Measurements from ENCODE around the gene MACROD2.

MACROD2 gene

DNA sequence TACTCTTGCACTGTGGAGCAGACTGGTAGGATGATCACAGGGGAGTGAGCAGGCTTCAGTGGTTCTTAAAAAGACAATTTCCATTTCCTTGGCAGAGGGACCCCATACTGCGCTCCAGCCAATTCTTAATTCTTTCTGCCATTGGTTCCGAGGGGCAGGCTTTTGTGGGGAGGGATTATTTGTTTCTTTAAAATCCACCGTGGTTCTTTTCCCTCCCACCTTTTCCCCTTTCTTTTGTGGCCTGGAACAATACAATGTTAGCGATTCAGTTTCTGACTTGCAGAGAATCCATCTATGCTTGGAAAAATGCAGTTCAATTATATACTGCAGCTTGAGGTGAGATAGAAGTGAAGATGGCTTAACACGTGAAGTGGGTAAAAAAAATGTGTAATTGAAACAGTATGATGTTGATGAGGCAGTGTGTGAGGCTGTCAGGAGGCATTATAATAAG lies 721.1 kb downstream of the MACROD2 start:
- no peak overlapping the region for H3K27ac ChIP-seq
- TF ChIP-seq, protein P1, sequence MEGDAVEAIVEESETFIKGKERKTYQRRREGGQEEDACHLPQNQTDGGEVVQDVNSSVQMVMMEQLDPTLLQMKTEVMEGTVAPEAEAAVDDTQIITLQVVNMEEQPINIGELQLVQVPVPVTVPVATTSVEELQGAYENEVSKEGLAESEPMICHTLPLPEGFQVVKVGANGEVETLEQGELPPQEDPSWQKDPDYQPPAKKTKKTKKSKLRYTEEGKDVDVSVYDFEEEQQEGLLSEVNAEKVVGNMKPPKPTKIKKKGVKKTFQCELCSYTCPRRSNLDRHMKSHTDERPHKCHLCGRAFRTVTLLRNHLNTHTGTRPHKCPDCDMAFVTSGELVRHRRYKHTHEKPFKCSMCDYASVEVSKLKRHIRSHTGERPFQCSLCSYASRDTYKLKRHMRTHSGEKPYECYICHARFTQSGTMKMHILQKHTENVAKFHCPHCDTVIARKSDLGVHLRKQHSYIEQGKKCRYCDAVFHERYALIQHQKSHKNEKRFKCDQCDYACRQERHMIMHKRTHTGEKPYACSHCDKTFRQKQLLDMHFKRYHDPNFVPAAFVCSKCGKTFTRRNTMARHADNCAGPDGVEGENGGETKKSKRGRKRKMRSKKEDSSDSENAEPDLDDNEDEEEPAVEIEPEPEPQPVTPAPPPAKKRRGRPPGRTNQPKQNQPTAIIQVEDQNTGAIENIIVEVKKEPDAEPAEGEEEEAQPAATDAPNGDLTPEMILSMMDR (conservative IDR thresholded peaks at IDR 0.05), result no peak
- TF ChIP-seq ZFX (IDR thresholded peaks at IDR 0.05), result no peak

DNA sequence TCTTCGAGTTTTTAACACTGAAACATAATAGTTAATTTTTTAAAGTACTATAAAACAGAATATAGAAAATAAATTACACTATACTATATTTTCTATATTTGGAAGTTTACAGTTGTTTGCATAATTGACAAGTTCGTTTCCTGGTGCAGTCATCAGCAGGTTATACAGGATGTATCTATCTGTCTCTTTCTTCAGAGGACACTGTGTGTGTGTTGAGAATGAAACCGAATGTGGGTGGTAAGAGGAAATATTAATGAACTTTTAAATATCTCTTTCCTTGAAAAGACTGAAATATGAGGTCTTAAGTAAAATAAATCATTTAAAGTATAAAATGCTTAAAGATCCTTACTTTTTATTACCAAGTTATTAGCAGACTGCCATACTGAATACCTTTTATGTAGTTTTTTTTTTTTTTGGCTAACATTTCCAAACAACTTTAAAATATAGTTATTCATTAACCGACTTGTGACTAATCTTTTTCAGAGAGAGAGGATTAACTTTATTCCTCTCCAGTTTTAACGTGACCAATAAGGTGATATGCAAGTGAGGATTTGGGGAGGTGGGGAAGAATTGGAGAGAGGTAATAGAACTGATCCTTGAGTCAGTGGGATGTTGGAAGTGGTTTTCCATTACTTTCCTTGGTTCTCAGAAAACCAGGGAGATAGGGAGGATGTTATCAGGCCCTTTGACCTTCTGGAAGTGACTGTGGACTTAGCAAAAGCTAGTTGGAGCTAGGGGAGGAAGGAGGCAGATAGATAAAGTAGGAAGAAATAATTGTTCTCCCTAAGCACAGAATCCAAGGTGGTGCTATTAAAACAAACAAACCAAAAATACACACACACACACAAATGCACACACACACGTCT lies 722.1 kb downstream of the MACROD2 start:
- TF ChIP-seq, protein P1 (conservative IDR thresholded peaks at IDR 0.05), result no peak
- TF ChIP-seq ZFX (IDR thresholded peaks at IDR 0.05), result no peak
- H3K27ac ChIP-seq, result no peak overlapping the region

DNA sequence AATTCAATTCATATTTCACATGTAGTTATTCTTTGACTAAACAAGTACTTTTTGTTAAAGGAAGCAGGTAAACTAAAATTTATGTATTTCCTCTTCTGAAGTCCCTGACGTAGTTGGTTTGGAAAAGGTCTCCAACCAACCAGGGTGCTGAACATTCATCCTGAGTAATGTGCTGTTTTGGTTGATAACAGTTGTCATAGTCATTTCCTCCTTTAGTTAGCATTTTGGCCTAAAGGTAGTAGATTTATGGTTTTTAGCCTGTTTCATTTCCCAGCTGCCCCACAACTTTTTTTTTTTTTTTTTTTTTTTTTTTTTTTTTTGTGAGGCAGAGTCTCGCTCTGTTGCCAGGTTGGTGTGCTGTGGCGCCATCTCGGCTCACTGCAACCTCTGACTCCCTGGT lies 724.9 kb downstream of the MACROD2 start:
- H3K27ac ChIP-seq, result no peak overlapping the region
- no peak for TF ChIP-seq ZFX (IDR thresholded peaks at IDR 0.05)
- TF ChIP-seq, protein P1 (conservative IDR thresholded peaks at IDR 0.05), result no peak

DNA sequence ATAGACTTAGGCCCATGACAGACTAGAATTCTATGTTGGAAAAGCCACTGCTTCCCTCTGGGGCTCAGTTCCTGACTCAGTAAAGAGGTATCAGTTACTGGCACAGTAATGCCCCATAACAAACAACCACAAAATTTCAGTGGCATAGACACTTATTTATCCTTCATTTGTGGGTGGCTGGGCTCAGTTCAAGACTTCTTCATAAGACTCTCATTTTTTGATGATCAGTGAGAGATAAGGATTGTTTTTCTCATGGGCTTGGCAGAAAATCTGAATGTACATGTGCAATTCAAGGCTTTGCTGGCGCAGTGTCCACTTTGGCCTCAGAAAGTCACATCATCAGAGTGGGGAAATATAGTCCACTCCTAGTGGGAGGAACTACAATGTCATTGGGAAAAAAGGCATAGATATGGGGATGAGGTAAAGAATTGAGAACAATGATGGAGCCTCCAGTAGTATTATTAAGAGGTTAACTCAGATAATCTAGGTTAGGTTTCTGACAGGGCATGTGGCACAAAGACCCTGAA lies 726.7 kb downstream of the MACROD2 start:
- no peak overlapping the region for H3K27ac ChIP-seq
- TF ChIP-seq ZFX (IDR thresholded peaks at IDR 0.05), result no peak
- TF ChIP-seq, protein P1 (conservative IDR thresholded peaks at IDR 0.05), result no peak

DNA sequence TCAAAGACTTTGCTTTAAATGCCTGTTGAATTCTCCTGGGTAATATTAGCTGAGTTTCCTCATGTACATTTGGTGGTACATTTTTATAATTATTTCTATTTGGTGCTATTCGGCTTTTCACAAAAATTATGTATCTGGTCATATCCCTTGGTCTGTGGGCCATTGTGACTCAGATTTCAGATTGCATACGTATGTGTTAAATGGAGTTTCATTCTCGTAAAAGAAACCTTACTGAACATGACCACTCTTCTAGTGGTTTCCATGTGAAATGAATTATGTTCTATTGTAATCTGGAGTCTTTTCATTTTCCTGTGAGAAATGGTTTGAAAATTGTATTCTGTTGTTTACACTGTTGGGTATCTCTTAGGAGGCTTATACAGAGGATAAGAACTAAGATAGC lies 728.3 kb downstream of the MACROD2 start:
- TF ChIP-seq, protein P1 (conservative IDR thresholded peaks at IDR 0.05), result no peak
- no peak for TF ChIP-seq ZFX (IDR thresholded peaks at IDR 0.05)
- H3K27ac ChIP-seq, result no peak overlapping the region

DNA sequence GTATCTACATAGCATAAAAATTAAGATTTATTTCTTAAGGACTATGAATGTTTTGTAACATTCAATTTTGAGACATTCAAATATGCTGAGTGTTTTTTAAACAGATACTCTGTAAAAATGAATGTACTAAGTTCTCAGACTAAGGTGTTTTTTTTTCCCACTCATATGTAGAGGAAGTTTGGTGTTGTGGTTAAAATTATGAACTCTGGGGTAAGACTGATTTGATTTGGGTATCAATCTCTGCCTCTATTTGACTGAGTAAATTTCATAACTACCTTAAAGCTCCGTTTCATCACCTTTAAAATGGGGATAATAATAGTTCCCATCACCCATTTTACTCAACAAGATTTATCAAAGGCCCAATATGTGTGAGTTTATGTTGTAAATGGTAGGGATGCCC lies 728.7 kb downstream of the MACROD2 start:
- no peak overlapping the region for H3K27ac ChIP-seq
- no peak for TF ChIP-seq ZFX (IDR thresholded peaks at IDR 0.05)
- TF ChIP-seq, protein P1 (conservative IDR thresholded peaks at IDR 0.05), result no peak

DNA sequence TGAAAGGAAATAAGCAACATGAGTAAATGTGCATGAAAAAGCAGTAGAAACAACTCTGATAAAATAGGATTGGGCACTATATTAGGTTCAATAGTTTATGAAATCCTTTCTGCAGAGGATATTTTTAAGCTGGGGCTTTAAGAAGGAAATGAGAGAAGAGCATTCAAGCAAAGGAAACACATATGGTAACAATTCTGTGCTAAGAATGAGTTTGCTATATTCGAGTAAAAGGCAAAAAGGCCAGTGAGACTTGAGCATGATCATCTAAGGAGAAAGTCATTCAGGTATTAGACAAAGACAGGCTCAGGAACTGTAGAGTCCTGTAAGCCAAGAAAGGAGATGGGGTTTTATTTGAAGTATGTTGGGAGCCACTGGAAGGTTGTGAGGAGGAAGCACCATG lies 729.2 kb downstream of the MACROD2 start:
- no peak overlapping the region for H3K27ac ChIP-seq
- no peak for TF ChIP-seq ZFX (IDR thresholded peaks at IDR 0.05)
- TF ChIP-seq, protein P1 (conservative IDR thresholded peaks at IDR 0.05), result no peak
